Stimulated activated CD4-positive, alpha-beta T cell treated with anti-CD3 and anti-CD28 coated beads, Interleukin-1b, Interleukin-23, amount 100 ng/mL, for 1 hour (primary cell): ENCODE data around the gene C1orf74.

ENCODE experiments used
- DNase-seq, 2 donors: peaks; one replicate each; pipeline ENCODE4 v3.0.0-alpha.2; 2020; ENCODE audit warnings: low read depth in 2 of 2

Gene C1orf74

DNA sequence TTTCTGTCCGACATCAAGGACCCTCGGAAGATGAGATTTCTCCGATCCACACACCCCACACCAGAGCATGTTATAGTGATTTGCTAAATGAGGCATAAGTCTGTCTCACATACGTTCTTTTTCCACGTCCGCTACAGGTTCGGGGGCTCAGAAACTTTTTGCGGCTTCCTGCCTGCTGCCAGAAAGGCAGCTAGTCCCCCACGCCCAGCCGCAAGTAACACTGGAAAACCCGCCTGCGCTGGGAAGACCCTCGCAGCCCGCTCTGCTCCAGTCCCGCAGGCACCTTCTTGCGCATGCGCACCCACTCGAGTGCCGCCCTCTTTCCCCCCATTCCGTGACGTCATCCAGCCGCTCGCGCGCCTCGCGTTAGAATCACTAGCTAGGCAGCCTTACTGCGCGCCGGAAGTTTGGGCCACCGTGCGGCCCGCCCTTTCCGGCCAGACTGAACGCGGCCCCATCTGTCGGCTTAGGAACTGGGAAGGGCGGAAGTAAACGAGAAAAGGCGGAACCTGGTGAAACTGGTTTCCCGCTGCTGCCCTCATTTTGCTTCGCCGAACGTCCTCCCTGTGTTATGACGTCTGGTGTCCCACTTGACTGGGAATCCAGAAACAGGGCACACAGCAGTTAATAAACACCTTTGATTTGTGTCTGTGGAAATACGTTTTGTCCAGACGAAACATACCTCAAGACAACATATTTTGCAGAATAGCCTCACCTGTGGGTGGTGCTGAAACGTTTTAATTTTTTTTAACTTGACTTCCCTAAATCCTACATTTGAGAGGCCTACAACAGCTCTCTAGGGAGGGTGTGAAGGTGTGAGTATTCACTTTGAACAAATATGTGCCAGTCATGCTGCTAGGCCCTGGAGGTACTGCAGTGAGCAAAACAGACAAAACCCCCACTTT, at the start of gene C1orf74:
TSS of gene C1orf74 (minus strand) at position 295 of the 905 bp plus-strand sequence. CDS start 925 bp downstream, outside the sequence.
- DNase-seq = peak; percentile 97 to 98

GRCh38 chr1:209831615-209832014, 47.3 kb upstream of the C1orf74 start:
- no peak for DNase-seq

DNA sequence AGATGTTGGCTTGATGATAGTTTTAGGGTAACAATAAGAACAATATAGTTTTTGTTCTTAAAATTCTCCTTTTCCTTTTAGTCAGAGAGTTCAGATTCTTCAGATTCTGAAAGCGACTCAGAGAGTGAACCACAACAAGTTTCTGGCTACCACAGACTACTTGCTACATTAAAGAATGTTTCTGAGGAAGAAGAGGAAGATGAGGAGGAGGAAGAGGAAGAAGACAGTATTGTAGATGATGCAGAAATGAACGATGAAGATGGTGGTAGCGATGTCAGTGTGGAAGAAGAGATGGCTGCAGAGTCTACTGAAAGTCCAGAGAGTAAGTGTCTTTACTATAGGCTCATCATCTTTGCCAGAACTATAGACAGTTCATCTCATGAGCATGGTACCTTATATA, 46.4 kb upstream of the C1orf74 start:
- no peak for DNase-seq

GRCh38 chr1:209829716-209830115, 45.4 kb upstream of the C1orf74 start:
- no peak for DNase-seq

DNA sequence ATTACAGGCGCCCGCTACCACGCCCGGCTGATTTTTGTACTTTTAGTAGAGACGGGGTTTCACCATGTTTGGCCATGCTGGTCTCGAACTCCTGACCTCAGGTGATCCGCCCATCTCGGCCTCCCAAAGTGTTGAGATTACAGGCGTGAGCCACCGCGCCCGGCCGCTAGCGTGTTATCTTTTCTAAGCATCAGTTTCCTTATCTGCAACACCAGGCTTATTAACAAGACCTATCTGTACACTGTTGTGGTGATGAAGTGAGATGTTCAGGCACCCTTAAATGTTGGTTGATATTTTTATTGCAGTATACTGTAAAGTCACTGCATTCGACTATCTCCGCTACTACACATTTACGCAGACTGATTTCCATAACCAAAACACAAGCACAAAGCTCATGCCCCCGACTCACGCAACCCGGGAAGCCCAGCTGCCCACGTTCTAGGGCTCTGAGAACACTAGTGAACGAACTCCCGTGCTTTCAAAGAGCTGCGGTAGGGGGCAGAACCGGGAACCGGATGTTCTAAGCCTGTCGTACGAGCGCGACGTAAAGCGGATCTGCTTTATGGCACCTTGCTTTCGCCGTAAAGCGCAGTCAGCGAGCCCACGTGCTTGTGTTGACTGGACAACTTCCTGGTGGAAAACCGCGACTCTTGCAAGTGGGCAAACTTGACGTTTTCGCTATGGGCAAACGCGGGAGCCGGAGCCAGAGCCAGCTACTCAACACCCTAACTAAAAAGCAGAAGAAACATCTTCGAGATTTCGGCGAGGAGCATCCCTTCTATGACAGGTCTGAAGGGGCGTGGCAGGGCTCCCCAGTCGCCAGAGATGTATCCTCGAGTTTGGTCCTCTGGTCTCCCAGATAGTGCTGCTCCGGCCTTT, 43.3 kb upstream of the C1orf74 start, which contains the start of gene UTP25:
TSS of gene UTP25 (plus strand) at position 589 of the 879 bp plus-strand sequence. CDS start at position 681, 92 bp downstream.
- DNase-seq = peak; percentile 74 to 82

DNA sequence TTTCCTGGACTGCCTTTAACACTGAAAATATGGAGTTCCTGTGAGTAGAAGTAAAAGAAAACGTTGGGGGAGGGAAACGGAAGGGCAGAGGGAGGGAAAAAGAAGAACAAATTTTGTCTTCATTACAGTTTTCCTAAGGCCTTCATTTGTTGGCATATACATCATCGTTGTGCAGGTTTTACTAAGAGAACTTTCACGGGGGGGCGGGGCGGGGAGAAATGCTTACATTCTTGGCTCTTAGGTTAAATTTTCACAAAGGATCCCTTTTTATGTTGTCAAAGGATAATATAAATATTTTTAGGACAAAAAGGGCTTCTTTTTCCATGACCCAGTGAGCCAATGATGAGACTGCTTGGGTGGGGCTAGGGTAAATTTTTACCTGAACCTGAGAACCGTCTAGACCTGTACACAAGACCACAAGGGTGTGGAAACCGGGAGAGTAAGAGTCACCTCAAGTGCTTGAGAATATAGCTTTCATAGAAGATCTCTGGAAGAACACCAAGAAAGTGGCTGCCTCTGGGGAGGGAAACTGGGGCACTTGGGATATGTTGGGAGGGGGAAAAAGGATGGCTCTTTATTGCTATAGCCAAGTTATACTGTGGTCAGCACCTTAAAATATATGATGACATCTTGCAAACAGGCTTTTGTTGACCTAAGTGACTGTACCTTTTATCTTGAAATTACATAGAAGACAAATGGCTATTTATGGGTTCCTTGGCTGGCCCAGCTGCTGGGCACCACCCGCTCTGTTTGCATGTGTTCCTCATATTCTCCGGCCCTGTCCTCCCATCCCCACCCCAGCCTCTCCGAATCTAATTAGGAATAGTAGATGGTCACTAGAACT, 41.5 kb upstream of the C1orf74 start:
- no peak for DNase-seq

DNA sequence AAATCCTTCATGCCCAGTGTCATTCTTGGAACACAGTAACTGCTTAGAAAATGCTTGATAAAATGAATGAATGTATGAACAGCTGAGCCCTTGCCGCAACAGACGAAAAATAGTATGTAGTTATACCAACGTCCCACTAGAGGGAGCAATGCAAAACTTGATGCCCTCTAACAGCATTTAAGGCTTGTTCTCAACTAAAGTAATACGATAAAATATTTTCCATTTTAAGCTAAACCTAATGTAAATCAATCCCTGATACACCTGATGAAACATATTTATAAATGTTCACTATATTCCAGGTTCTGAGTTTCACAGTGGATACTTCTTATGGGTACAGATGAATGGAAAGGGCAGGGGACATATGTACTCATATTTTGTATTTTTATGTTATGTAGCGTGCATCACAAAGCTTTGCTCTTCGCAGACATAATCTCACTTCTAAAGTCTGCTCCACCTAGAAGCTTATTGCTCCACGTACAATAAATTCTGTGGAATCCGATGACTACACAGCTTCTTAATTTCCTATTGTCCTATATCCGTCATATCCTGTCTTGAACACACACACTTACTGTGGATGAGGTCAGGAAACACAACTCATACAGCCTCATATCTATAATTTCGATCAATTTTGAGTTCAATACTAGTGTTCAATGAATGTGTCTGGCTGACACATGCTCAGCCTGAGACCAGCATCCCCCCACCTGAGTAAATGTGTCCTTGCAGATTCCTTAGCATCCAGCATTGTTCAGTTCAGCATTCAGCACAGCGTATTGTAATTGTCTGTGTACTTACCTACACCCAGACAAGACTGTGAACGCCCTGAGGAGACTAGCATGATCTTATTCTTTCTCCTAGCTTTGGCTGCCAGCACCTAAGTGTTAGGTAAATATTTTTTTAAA, 39.0 kb upstream of the C1orf74 start:
- DNase-seq = no peak

DNA sequence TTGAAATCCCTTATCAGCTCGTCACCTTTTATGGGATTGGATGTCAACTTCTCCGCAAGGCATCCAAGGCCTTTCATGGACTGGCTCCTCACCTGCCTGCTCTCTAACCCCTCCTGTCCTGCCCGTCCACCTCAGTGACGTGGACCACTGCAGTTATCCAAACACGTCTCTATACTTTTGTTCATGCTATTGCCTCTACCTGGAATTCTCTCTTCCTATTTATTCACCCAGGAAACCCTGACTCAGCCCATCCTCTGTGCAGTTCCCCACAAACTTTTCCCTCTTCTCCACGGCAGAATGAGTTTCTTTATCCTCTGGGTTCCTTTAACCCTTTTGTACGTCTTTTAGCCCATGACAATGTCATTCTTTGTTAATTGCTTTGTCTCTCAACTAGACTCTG, 38.3 kb upstream of the C1orf74 start:
- no peak for DNase-seq

DNA sequence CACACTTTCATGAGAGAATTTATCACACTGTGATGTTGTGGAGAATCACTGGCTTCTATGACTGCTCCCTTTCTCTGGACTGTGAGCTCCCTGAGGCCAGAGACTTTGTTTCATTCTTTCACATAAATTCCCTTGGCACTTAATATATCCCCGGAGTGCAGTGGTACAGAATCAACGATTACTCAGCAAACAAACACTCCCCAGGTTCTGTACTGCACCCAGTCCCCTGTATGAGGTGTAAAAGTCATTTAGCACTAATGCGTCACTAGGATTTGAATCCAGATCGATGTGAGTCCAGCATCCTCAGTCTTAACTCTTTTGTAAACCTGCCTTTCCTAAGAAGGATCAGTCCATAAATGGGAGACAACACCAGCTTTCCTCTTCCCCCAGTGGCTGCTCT, 36.6 kb upstream of the C1orf74 start:
- no peak for DNase-seq

DNA sequence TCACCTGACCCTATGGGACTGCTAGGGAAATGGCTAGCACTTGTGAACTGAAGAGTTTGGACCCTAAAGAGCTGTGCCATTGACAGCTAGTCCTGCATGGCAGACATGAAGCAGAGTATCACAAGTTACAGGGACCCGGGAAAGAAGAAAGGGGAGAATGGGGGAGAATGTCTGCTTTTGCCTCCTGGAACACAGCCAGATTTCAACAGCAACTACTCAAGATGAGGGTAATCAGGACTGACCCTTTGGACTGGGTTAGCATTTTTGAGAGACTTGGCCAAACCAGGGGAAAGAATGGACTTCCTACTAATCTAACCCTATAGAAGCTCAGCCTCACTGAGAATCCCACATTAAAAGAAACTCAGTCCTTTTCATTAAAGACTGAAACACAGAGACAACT, 34.7 kb upstream of the C1orf74 start:
- DNase-seq = no peak

- DNase-seq = no peak
These were observed 33.3 kb upstream of the C1orf74 start for GRCh38 chr1:209817691-209818090.

- no peak for DNase-seq
These were observed 32.6 kb upstream of the C1orf74 start for GRCh38 chr1:209816923-209817322.

GRCh38 chr1:209815931-209816341, 31.6 kb upstream of the C1orf74 start:
- DNase-seq = no peak

DNA sequence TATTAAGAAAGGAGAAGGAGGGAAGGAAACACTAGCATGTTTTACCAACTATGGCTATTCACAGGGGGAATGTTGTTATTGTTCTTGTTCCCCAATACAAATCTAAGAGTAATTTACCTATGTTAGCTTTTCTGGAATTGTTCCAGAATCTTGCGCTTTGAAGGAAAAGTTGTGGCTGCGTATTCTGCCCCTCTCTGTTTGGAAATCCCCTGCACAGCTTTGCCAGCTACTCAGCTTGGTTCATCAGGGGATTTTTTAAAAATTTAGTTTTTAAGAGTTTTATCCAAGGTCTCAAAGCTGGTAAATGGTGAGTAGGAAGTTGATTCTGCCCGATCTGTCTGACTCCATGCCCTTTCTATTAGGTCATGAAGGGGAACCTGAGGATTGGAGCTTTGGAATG, 31.1 kb upstream of the C1orf74 start:
- no peak for DNase-seq

GRCh38 chr1:209813902-209814301, 29.5 kb upstream of the C1orf74 start:
- DNase-seq = no peak

DNA sequence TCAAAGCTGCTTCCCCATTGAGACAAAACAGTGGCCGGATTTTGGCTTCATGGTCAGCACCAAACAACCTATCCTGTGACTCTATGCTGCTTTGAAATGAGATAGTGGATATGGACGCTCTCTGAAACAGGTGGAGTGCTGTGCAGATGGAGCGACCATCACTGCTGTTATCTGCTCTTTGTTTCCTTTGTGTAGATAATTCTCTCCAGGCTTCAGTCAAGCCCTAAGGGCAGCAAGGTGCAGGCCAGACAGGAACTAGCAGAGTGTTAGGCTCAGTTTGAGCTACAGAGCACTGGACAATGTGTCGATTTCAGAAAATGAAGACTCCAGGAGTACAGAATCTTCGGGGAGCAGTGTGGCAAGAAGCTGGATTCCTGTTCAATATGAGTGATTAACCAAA, 26.4 kb upstream of the C1orf74 start:
- no peak for DNase-seq

GRCh38 chr1:209809611-209810010, 25.3 kb upstream of the C1orf74 start:
- DNase-seq = no peak

DNA sequence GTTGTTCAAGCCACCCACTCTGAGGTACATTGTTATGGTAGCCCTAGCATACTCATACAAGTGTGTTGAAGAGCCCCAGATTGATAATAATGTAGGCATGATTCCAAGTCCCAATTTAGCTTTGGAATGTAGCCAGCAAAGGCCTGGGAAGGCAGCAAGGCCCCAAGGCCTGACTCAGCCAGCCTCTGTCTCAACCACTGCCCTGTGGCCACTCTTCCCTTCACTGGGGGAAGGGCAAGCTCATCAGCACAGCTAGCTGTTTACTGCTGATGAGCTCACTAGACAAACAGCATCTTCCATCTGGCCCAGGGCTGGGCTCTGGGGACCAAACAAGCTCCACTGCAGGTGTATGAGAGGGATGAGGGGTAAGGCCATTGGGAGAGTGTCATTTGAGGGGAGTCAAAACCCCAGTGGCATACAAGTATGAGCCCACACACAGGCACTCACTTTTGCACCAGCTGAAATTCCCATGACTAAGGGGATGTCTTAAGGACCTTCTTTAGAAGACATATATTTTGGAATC, 23.8 kb upstream of the C1orf74 start:
- DNase-seq = no peak

GRCh38 chr1:209807509-209807908, 23.1 kb upstream of the C1orf74 start:
- no peak for DNase-seq
